Stimulated activated CD8-positive, alpha-beta memory T cell treated with anti-CD3 and anti-CD28 coated beads, Interleukin-2, amount 100 ng/mL, for 48 hours (primary cell): ENCODE results near the gene TMEM53.
A peak's percentile ranks its signal among the peaks of the same experiment; 100 is the strongest.
"Not testable (repeated sequence)": the region's sequence is repeated elsewhere in the genome, so short reads cannot be mapped to it uniquely, and the experiment has no call there.

ENCODE experiments used
- DNase-seq, 2 donors: peaks; one replicate each; pipeline ENCODE4 v3.0.0-alpha.2; 2020; ENCODE audit warnings: low read depth in 2 of 2

Gene TMEM53

GRCh38 chr1:44672961-44673674 lies 1.2 kb downstream of the TMEM53 start:
- no peak for DNase-seq

GRCh38 chr1:44672254-44672955 lies 1.9 kb downstream of the TMEM53 start:
- no peak for DNase-seq

GRCh38 chr1:44670751-44671640 lies 3.3 kb downstream of the TMEM53 start:
- no peak for DNase-seq

- DNase-seq = not testable (repeated sequence)
These were observed 7.6 kb downstream of the TMEM53 start for GRCh38 chr1:44666719-44667118.

GRCh38 chr1:44664730-44665370 lies 9.4 kb downstream of the TMEM53 start:
- DNase-seq = peak; percentile 10 to 19

- DNase-seq = no peak
These were observed 10.9 kb downstream of the TMEM53 start for GRCh38 chr1:44663417-44663816.

GRCh38 chr1:44662683-44663030 lies 11.6 kb downstream of the TMEM53 start:
- DNase-seq = no peak

- DNase-seq = no peak
These were observed 12.2 kb downstream of the TMEM53 start for GRCh38 chr1:44661781-44662682.

GRCh38 chr1:44660176-44660575 lies 14.1 kb downstream of the TMEM53 start:
- DNase-seq = no peak

- DNase-seq = no peak
These were observed 14.7 kb downstream of the TMEM53 start for GRCh38 chr1:44659566-44659965.

GRCh38 chr1:44655609-44656008 lies 18.7 kb downstream of the TMEM53 start:
- DNase-seq = no peak

GRCh38 chr1:44654621-44655187 lies 19.6 kb downstream of the TMEM53 start:
- no peak for DNase-seq

GRCh38 chr1:44653107-44653964 lies 20.9 kb downstream of the TMEM53 start:
- no peak for DNase-seq

GRCh38 chr1:44652445-44653106 lies 21.7 kb downstream of the TMEM53 start:
- peak; percentile 57 to 66 for DNase-seq

- DNase-seq = no peak
These were observed 23.2 kb downstream of the TMEM53 start for GRCh38 chr1:44651069-44651468.

- no peak for DNase-seq
These were observed 24.0 kb downstream of the TMEM53 start for GRCh38 chr1:44650159-44650831.

- DNase-seq = no peak
These were observed 24.5 kb downstream of the TMEM53 start for GRCh38 chr1:44649788-44650158.

- no peak for DNase-seq
These were observed 25.6 kb downstream of the TMEM53 start for GRCh38 chr1:44648529-44649250.
